Pulmonary artery endothelial cell (primary cell): Measurements from ENCODE around the gene ADGRF4. TPM values are rescaled to one million over a fixed set of nuclear protein-coding genes. Genes with fewer than 3 reads are reported as not detected.
A peak's percentile ranks its signal among the peaks of the same experiment; 100 is the strongest.

Experiments
- DNase-seq: peaks from one replicate; pipeline ENCODE4 v3.0.0-alpha.2; 2011; ENCODE audit warnings: low read depth, low spot score
- total RNA-seq: library from RNA; depleted of rRNA; stranded (reverse); fragments of >200 nt; gene quantifications from 2 replicates; pipeline ENCODE4 v1.2.3, GENCODE V29; 2014

The ADGRF4 gene
- total RNA-seq, result not detected in 2 replicates

DNA sequence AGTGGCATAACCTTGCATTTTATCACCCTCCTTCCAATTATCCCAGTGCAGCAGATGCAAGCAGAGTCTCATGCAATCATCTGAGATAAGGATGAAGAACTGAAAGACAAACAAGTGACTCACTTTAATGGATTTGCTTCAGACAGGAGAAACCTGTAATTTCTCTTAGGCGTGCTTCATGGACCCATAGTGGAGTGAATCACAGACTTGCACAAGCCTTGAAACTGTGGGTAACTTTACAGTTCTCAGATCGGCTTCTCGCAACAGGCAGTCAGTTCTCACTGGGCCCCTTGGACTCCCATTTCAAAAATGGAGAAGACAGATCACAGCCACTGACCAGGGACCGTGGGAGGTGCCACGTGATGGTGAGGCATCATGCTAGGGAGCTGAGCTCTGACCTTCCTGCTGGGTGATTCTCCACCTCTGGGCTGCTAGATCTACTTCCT is at the start of gene ADGRF4:
Gene ADGRF4 (plus strand): TSS at position 239 of the 446 bp plus-strand sequence. CDS start 8,666 bp downstream, outside the sequence.
- no peak for DNase-seq

DNA sequence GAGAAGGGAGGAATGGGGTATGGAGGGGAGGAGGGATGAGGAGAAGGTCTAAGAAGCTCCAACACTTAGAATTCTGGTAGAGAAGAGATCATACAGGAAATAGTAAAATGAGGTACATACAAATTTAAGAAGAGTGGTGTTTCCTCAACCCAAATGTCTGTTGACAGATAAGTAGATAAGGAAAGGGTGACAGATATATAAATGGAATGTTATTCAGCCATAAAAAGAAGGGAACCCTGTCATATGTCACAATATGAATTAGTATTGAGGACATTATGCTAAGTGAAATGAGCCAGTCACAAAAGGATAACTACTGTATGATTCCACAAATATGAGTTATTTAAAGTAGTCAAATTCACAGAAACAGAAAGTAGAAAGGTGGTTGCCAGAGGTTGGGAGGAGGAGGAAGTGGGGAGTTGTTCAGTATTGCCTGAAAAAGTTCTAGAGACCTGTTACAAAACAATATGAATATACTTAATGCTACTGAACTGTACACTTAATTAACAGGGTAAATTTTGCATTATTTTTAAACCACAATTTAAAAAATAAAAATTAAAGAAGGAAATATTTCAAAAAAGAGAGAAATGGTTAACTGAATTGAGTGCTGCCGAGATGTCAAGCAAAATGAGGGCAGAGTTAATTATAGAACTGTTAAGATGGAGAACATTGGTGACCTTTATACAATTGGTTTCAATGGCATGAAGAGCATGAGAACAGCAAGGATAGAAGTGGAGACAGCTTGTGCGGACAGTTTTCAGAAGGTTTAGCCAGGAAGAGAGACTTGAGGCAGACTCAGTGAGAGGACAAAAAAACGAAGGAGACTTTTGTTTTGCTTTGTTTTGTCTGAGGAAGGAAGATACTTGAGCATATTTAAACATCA is 47.6 kb upstream of the ADGRF4 start:
- no peak for DNase-seq

GRCh38 chr6:47651505-47651944 is 46.9 kb upstream of the ADGRF4 start:
- peak; percentile 30 for DNase-seq

DNA sequence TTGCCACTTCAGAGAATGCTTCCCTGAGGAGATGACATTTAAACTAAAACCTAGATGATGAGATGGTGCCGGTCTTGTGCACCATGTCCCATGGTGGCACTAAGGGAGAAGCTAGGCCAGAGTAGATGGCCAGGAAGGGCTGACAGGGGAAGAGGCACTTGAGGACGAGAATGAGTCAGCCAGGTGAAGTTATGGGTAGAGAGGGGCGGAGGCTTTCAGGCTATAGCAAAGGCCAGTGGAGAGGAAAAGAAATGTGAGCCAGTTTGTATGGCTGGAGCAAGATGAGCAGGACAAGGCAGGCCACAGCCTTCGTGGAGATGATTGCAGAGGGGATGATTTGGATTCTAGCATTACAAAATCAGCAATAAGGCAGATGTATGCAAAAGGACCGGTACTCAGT is 44.7 kb upstream of the ADGRF4 start:
- DNase-seq, result no peak

DNA sequence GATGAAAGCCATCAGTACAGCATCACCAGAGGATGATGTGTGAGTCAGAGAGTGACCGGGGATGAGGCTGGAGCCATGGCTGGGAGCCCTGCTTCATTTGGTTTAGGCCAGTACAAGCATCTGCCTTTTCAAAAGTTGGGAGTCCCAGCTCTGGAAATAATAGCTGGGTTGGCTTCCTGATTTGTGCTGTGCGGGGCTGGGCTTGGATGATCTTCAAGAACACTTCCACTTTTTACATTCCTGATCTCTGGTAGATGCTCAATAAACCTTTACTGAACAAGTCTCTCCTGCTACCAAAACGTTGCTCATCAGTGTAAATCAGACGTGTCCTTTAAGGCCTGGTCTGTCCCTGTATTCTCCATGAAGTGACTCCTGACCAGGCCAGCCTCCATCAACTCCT is 44.1 kb upstream of the ADGRF4 start:
- DNase-seq, result no peak

DNA sequence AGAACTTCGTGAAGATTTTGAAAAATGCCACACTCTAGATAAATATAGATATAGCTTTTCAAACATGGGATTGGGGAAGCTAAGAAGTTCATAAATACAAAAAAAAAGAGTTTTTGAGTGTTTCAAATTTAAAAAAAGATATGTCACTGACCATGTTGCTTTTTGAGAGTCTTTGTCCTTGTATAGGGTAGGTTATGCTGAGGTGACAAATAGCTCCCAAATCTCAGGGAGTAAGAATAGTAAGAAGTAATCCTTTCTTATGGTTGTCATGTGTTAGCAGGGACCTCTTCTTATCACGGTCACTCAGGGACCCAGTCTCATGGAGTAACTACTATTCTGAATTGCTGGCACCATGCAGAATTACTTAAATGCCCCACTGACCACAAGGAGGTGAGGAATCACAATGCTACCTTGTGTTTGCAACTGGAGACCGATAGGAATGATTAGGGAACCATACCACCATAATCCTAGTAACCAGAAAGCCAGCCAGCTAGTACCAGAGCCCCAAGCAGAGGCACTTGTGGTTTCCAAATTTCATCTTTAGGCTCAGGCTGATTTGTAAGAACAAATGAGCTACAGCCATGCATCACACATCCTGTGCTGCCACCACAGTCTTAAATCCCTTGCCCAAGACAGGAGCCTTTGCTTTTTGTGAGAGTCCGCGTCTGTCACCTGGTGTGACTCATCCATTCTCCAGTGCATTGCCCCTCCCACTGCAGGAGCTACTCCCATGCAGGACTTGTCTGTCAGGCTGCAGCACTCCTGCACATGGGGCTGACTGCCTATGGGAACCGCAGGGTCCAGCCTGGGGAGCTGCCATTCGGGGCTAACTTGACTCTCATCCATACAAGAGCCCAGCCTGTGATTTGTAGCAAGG is 42.4 kb upstream of the ADGRF4 start:
- no peak for DNase-seq

DNA sequence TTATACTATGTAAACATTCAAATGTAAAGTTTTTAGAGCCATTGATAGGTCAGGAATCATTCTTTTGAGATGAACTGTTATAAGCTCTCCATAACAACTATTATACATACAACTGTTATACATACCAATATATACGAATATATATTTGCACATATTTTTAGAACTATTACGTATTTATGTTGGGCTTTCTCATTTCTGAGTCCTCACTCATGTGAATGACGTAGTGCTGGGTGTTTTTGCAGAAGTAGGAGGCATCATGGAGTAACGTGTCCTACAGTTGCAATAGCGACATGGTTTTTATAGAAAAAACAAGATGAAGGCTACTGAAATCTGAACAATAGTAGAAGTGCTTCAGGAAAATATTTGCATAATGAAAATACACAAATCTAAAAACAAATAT is 36.4 kb upstream of the ADGRF4 start:
- no peak for DNase-seq

DNA sequence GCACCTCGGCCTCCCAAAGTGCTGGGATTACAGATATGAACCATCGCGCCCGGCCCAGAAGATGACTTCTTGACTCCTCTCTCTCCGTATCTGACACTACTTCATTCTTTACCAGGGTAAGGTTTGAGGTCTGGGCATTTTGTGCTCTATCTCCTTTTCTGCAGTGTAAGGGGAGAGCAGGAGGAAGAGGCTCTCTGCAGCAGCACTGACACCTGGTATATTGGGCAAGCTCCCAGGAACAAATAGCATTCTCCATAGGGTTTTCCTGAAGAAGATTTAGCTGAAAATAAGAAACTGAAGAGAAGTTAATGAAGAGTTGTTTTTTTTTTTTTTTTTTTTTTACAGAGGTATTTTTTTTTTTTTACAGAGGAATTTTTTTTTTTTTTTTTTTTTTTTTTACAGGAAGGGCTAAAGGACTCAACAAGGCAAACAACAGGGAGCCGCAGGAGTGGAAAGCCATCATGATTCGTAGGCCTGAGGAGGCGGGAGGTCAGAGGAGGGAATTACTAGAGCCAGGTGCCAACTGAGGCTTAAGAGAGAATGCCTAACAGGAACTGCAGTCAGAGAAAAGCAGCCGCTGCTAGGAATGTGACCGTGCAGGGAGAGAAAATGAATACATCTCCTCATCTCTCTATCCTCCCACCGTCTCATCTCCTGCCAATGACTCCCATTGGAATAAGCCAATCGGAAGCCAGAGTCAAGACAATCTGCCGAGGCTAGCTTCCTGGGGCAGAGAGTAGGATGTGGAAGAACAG is 34.7 kb upstream of the ADGRF4 start:
- no peak for DNase-seq

DNA sequence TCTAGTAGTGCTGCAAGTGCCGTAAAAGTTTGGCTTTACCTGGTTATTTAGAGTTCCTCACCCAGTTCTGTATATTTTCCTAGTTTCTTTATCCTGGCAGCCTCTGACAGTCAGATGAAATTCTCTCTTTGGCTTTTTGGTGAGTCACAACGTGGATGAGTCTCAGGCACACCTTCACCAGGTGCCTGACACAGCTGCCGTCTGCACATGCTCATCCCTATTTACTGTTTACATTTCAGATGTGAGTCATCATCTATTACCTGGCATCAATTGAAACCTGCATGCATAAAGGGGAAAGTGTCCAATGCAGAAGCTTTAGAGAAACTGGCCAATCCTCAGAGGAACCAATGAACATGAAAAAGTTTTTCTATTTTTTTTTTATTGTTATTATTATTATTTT is 33.3 kb upstream of the ADGRF4 start:
- no peak for DNase-seq

DNA sequence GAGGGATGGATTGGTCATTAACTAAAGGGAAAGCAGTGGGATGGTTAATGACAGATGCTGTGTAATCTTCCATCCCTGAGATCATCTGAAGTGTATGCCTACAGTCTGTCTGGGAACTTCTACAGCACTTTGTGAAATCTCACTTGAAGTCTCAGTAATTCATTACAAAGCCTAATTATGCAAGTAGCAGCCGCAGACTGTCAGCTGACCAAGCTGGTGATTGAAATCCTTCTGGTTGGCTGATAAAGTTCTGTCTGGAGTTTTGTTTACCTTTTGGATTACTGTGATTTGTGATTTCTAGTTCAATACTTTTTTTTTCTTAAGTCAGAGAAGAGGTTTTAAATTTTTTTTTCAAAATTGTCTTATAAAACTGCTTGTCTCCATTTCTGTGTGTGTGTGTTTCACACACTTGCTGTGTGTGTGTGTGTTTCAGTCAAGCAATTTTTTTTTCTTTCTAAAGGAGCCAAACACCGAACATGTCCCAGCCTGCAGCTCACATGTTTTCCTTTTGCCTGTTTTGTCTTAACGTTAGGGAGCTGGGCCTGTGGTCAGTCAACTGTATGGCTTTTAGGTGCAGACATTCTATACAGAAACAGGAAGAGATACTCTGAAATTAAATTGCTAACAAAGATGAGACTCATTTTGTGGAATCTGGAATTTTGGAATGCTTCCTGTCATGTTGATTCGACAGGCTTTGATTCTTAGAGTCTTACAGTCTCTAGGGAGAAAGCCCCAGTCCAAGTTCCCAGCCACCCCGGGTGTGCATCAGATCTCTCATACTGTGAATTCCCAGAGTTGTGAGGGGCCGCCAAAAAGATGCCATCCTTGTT is 28.5 kb upstream of the ADGRF4 start:
- no peak for DNase-seq

- no peak for DNase-seq
Observed at GRCh38 chr6:47670851-47671250, 27.5 kb upstream of the ADGRF4 start.

DNA sequence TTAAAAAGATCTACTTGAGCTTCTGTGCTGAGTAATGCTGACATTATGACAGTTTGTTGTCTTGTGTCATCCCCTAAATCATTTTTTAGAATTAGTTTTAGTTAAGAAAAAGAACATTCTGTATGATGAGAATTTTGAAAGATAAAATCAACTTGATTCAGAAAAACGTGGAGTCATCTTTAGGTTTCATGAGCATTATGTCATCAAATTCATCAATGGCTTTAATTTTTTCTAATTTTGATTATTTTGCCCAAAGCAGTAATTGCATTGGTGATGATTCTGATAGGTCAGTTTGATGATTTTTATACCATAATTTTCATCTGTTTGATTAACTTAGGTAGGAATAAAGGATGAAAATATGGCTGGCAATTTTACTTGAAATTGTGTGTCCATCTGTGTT is 26.6 kb upstream of the ADGRF4 start:
- no peak for DNase-seq

DNA sequence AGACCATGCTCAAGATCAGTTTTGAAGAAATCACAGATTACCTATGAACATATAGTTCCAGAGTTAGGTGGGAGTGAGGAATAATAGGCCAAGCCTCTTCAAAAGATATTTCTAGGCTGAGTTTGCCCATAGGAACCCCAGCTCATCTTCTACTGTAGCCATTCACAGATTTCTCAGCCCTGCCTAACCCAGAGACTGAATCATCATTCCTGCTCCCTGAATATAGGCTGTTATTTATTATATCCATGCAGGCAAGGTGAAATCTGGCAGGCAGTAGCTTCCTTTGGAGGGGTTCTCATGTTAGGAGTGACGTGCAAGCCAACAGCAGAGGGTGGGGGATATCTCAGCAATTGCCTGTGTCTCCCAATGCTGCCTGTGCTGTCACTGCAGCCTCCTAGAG is 25.6 kb upstream of the ADGRF4 start:
- no peak for DNase-seq

GRCh38 chr6:47674673-47675072 is 23.7 kb upstream of the ADGRF4 start:
- DNase-seq, result no peak

- DNase-seq, result no peak
Observed at GRCh38 chr6:47677381-47678100, 20.8 kb upstream of the ADGRF4 start.

DNA sequence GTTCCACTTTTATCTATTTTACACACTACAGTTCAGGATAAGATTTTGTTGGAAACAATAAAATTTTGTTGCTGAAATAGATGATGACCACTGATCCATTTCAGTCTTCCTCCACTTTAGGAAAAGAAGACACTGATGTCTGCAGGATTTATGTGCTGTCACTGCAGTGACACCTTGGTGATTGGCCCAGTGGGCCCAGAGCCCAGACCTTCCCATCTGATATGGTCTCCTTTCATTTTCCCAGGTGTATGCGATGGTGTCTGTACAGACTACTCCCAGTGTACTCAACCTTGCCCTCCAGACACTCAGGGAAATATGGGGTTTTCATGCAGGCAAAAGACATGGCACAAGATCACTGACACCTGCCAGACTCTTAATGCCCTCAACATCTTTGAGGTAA is 19.6 kb upstream of the ADGRF4 start:
- DNase-seq, result no peak

DNA sequence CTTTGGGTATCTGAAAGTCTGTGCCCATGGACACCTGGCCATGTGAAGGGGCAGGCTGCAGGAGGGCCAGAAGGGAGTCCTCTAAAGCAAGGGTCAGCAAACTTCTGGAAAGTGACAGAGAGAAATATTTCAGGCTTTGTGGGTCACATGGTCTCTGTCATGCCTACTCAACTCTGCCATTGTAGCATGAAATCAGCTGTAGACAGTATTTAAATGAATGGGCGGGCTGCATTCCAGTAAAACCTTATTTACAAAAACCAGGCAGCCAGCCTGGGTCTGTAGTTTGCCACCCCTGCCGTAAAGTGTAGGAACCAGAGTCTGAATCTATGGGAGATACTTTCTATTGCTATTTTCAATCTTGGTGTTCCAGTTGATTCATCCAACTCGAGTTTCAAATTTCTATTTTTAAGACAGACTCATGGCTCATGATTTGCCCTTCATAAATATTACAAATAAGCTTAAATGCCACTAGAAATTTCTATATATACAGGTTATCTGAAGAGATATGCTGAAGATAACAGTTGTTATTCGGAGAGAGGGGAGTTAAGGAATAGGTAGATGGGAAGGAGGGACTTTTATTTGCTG is 19.0 kb upstream of the ADGRF4 start:
- no peak for DNase-seq

GRCh38 chr6:47680051-47680450 is 18.3 kb upstream of the ADGRF4 start:
- DNase-seq, result no peak

GRCh38 chr6:47680724-47681123 is 17.7 kb upstream of the ADGRF4 start:
- DNase-seq, result no peak
